ENCODE measurements around the gene MSI2. TPM values are rescaled to one million over a fixed set of nuclear protein-coding genes. Genes with fewer than 3 reads are reported as not detected.

MSI2 gene
- total and polyA plus RNA-seq, 8 donors: 35.0 to 49.5 (median 47.5) TPM

GRCh38 chr17:57609878-57610270 is 353.6 kb downstream of the MSI2 start:
- no peak for DNase-seq
- ATAC-seq: no peak
- Histone ChIP-seq H3K27me3 (no peaks in the 10 kb centered on the region), H3K27ac (no peak overlapping the region), H3K4me1 (peaks cover 10 to 15% of the 10 kb centered on the region in 2 donors), H3K36me3 (no peaks in the 10 kb centered on the region), H3K4me3 (no peak overlapping the region), H3K9me3 (no peaks in the 10 kb centered on the region)
- no peak for TF ChIP-seq CTCF (IDR thresholded peaks at IDR 0.05)
- intact Hi-C loops (cut with DNase I): no loop called here

GRCh38 chr17:57612202-57613071 is 356.1 kb downstream of the MSI2 start:
- Histone ChIP-seq H3K4me1 (no peaks in the 10 kb centered on the region), H3K4me3 (no peak overlapping the region), H3K9me3 (no peaks in the 10 kb centered on the region), H3K36me3 (no peaks in the 10 kb centered on the region), H3K27me3 (no peaks in the 10 kb centered on the region), H3K27ac (peak overlapping the region in 1 of 2 donors; percentile 9)
- DNase-seq (no peak), ATAC-seq (peak; percentile 72)
- no peak for TF ChIP-seq CTCF (IDR thresholded peaks at IDR 0.05)
- intact Hi-C loops (cut with DNase I): no loop called here

GRCh38 chr17:57614742-57615141 is 358.4 kb downstream of the MSI2 start:
- ATAC-seq: no peak
- H3K9me3 ChIP-seq: no peaks in the 10 kb centered on the region
- intact Hi-C loops (cut with DNase I): no loop called here
- no peak for DNase-seq
- no peak overlapping the region for H3K4me3 ChIP-seq
- no peaks in the 10 kb centered on the region for H3K36me3 ChIP-seq
- H3K4me1 ChIP-seq: no peaks in the 10 kb centered on the region
- H3K27me3 ChIP-seq: no peaks in the 10 kb centered on the region
- no peak overlapping the region for H3K27ac ChIP-seq
- no peak for TF ChIP-seq CTCF (IDR thresholded peaks at IDR 0.05)

- Histone ChIP-seq H3K27me3 (no peaks in the 10 kb centered on the region), H3K9me3 (no peaks in the 10 kb centered on the region), H3K4me1 (no peaks in the 10 kb centered on the region), H3K4me3 (no peak overlapping the region), H3K36me3 (no peaks in the 10 kb centered on the region), H3K27ac (no peak overlapping the region)
- intact Hi-C loops (cut with DNase I): no loop called here
- no peak for TF ChIP-seq CTCF (IDR thresholded peaks at IDR 0.05)
- ATAC-seq (no peak), DNase-seq (no peak)
Measured at GRCh38 chr17:57615836-57616757, 359.8 kb downstream of the MSI2 start.

- Histone ChIP-seq H3K27ac (no peak overlapping the region), H3K27me3 (no peaks in the 10 kb centered on the region), H3K4me3 (no peak overlapping the region), H3K36me3 (no peaks in the 10 kb centered on the region), H3K4me1 (peaks cover 0 to 1% of the 10 kb centered on the region in 2 donors), H3K9me3 (no peaks in the 10 kb centered on the region)
- ATAC-seq: no peak
- no peak for DNase-seq
- TF ChIP-seq CTCF (IDR thresholded peaks at IDR 0.05): no peak
- intact Hi-C loops (cut with DNase I): no loop called here
Measured at GRCh38 chr17:57617218-57617617, 360.9 kb downstream of the MSI2 start.

All from left lung (tissue), 10 donors.